ENCODE measurements around the gene SELL. TPM values are rescaled to one million over a fixed set of nuclear protein-coding genes. Genes with fewer than 3 reads are reported as not detected.

SELL gene
- total and polyA plus RNA-seq, 2 of the 4 experiments (the other 2 are of a cell fraction): not detected

GRCh38 chr1:169725930-169726329, 14.5 kb upstream of the SELL start:
- H3K4me2 ChIP-seq (ENCODE audit: low read depth, low read length): no peak overlapping the region
- no peak for ATAC-seq (ENCODE audit: low read depth)
- CTCF ChIA-PET: interaction anchor here (0.5 to 0.6 kb wide), 2 partner anchors 14 to 1121 kb away, joined by 3 read pairs; no protein-coding TSS in a partner anchor
- H3K4me1 ChIP-seq (ENCODE audit: control insufficient read depth, insufficient read depth, low read length): no peaks in the 10 kb centered on the region
- no peak overlapping the region for H2AK5ac ChIP-seq (ENCODE audit: low read depth, low read length)
- no CpG with 5 or more reads among the region's 3 CpGs for WGBS, 2 experiments (ENCODE audit: extremely low coverage in 2 of 2, insufficient read length in 1 of 2)
- no peak overlapping the region for H3K27ac ChIP-seq (ENCODE audit: insufficient read depth, low read length)
- no peak overlapping the region for H4K91ac ChIP-seq (ENCODE audit: insufficient read depth, low read depth, low read length)
- H2AK9ac ChIP-seq (replicated peaks; ENCODE audit: low read depth, low read length, poor library complexity): no peak overlapping the region
- H3K56ac ChIP-seq (ENCODE audit: extremely low read depth, insufficient read depth, low read length): no peak overlapping the region
- no peaks in the 10 kb centered on the region for H3K9me3 ChIP-seq (ENCODE audit: control insufficient read depth, insufficient read depth, low read length)
- H4K5ac ChIP-seq (ENCODE audit: low read depth, low read length): no peak overlapping the region
- POLR2A ChIA-PET (ENCODE audit: unreplicated experiment): no interaction called here
- no peak overlapping the region for H2BK5ac ChIP-seq (ENCODE audit: low read depth, low read length, poor library complexity, severe bottlenecking)
- H4K20me1 ChIP-seq (ENCODE audit: insufficient read depth, low read length): no peaks in the 10 kb centered on the region
- intact Hi-C loops (cut with micrococcal nuclease): no loop called here
- dilution Hi-C loops (cut with HindIII; ENCODE audit: low sequenced_read_pairs, unreplicated experiment): no loop called here
- H4K8ac ChIP-seq (ENCODE audit: low read depth in 2 of 2, low read length in 2 of 2): no peak overlapping the region
- no peak overlapping the region for H3K4me3 ChIP-seq (ENCODE audit: insufficient read depth, low read depth, low read length)
- no peak for DNase-seq
- H3K9me1 ChIP-seq (ENCODE audit: insufficient read depth, low read length): no peaks in the 10 kb centered on the region
- H3K36me3 ChIP-seq (ENCODE audit: control insufficient read depth, insufficient read depth, low read length): no peaks in the 10 kb centered on the region
- H3K79me1 ChIP-seq (ENCODE audit: low read depth in 1 of 2, low read length in 2 of 2): no peaks in the 10 kb centered on the region
- BruUV-seq (replicated peaks): no TSS peak
- H2AFZ ChIP-seq (replicated peaks; ENCODE audit: low read length, poor library complexity): no peak overlapping the region
- H2BK20ac ChIP-seq (ENCODE audit: low read depth, low read length): no peak overlapping the region
- no peak overlapping the region for H2BK15ac ChIP-seq (ENCODE audit: low read depth, low read length)
- in situ Hi-C loops (cut with MboI; ENCODE audit: low sequenced_read_pairs): no loop called here
- no peak overlapping the region for H3K4ac ChIP-seq (ENCODE audit: low read depth, low read length)
- H2BK120ac ChIP-seq (ENCODE audit: low read depth, low read length): no peak overlapping the region
- H3K18ac ChIP-seq (ENCODE audit: low read depth, low read length): no peak overlapping the region
- TF ChIP-seq RAD21 (IDR thresholded peaks at IDR 0.05; ENCODE audit: low read length) (no peak), RCOR1 (IDR thresholded peaks at IDR 0.05; ENCODE audit: insufficient replicate concordance, low read length) (no peak), CHD1 (IDR thresholded peaks at IDR 0.05; ENCODE audit: low read depth, low read length) (no peak), CTCF (conservative IDR thresholded peaks at IDR 0.05; ENCODE audit: low read depth, low read length) (no peak), RFX5 (IDR thresholded peaks at IDR 0.05; ENCODE audit: low read depth, low read length) (no peak), BHLHE40 (IDR thresholded peaks at IDR 0.05; ENCODE audit: low read depth, low read length) (no peak), CEBPB (IDR thresholded peaks at IDR 0.05; ENCODE audit: low read depth, low read length) (no peak), MAZ (IDR thresholded peaks at IDR 0.05; ENCODE audit: borderline replicate concordance, low read depth, low read length) (no peak), USF2 (IDR thresholded peaks at IDR 0.05; ENCODE audit: low read depth, low read length) (no peak), MXI1 (IDR thresholded peaks at IDR 0.05; ENCODE audit: borderline replicate concordance, low read depth, low read length) (no peak), SMC3 (IDR thresholded peaks at IDR 0.05; ENCODE audit: low read depth, low read length) (no peak), FOS (IDR thresholded peaks at IDR 0.05; ENCODE audit: low read depth, low read length) (no peak), NFE2L2 (IDR thresholded peaks at IDR 0.05; ENCODE audit: low read depth, low read length) (no peak), ELK1 (IDR thresholded peaks at IDR 0.05; ENCODE audit: borderline replicate concordance, low read depth, low read length) (no peak), POLR2A (IDR thresholded peaks at IDR 0.05; ENCODE audit: low read depth, low read length) (no peak)
- no peak overlapping the region for H3K9ac ChIP-seq (ENCODE audit: low read depth, low read length)
- no peak overlapping the region for H3K23ac ChIP-seq (ENCODE audit: low read depth, low read length)
- peaks cover 2% of the 10 kb centered on the region for H3K27me3 ChIP-seq (ENCODE audit: control insufficient read depth, insufficient read depth, low read length)
- H3K14ac ChIP-seq (replicated peaks; ENCODE audit: low read depth, low read length): no peak overlapping the region

All from IMR-90 (cell line).